IMR-90 (cell line): ENCODE data around the gene RASSF3. TPM values are rescaled to one million over a fixed set of nuclear protein-coding genes. Genes with fewer than 3 reads are reported as not detected.

Source experiments
- ATAC-seq: fragments of 200-7000 bp; cut with Tn5 transposase; 2 replicates; pipeline ENCODE4 v1.9.1; 2020; ENCODE audit warnings: low read depth, mild to moderate bottlenecking, moderate library complexity
- BruUV-seq: library from RNA; stranded (reverse); fragments of 400-500 nt; replicated peaks from 2 replicates; lab custom pipeline; 2021; lab: Mats Ljungman, UMichigan
- CTCF ChIA-PET: fragments of 300-600 bp; formaldehyde crosslinking; extraction: SDS; loops from one replicate; lab custom pipeline; 2021; ENCODE audit warnings: antibody characterized with exemption; lab: Yijun Ruan, JAX
- POLR2A ChIA-PET: fragments of 300-600 bp; sonication (Branson Sonifier 250); formaldehyde crosslinking; loops from one replicate; lab custom pipeline; 2022; ENCODE audit warnings: antibody characterized with exemption; ENCODE audit not compliant: unreplicated experiment; lab: Charles Lee
- DNase-seq: peaks from one replicate; pipeline ENCODE4 v3.0.0; 2013
- H2AFZ ChIP-seq: replicated peaks from 2 replicates; pipeline ENCODE3; 2013; ENCODE audit warnings: low read length, mild to moderate bottlenecking; ENCODE audit not compliant: poor library complexity
- H2AK5ac ChIP-seq: 2 replicates; pipeline ENCODE4 v1.6.1; 2013; ENCODE audit warnings: low read depth, low read length, inconsistent platforms
- H2AK9ac ChIP-seq: replicated peaks from 2 replicates; pipeline ENCODE3; 2013; ENCODE audit warnings: mild to moderate bottlenecking, low read depth, low read length, moderate library complexity; ENCODE audit not compliant: poor library complexity
- H2BK120ac ChIP-seq: 2 replicates; pipeline ENCODE4 v1.6.1; 2013; ENCODE audit warnings: low read depth, low read length, inconsistent platforms
- H2BK15ac ChIP-seq: 3 replicates; pipeline ENCODE4 v1.6.1; 2013; ENCODE audit warnings: low read depth, low read length, inconsistent platforms
- H2BK20ac ChIP-seq: 2 replicates; pipeline ENCODE4 v1.6.1; 2013; ENCODE audit warnings: low read depth, mild to moderate bottlenecking, inconsistent platforms, low read length, moderate library complexity
- H2BK5ac ChIP-seq: 2 replicates; pipeline ENCODE4 v1.6.1; 2013; ENCODE audit warnings: mild to moderate bottlenecking, low read depth, low read length, inconsistent platforms; ENCODE audit not compliant: poor library complexity, severe bottlenecking
- H3K14ac ChIP-seq: replicated peaks from 2 replicates; pipeline ENCODE4 v1.6.1; 2013; ENCODE audit warnings: low read depth, low read length, inconsistent platforms
- H3K18ac ChIP-seq: 2 replicates; pipeline ENCODE4 v1.6.1; 2013; ENCODE audit warnings: low read depth, low read length, control low read depth
- H3K23ac ChIP-seq: 2 replicates; pipeline ENCODE4 v1.6.1; 2013; ENCODE audit warnings: low read depth, low read length, inconsistent platforms
- H3K27ac ChIP-seq: 2 replicates; pipeline ENCODE4 v1.5.1; 2013; ENCODE audit warnings: mild to moderate bottlenecking, control low read depth, low read length; ENCODE audit not compliant: insufficient read depth
- H3K27me3 ChIP-seq: 2 replicates; pipeline ENCODE4 v1.6.1; 2013; ENCODE audit warnings: low read length; ENCODE audit not compliant: control insufficient read depth, insufficient read depth
- H3K36me3 ChIP-seq: 2 replicates; pipeline ENCODE4 v1.6.1; 2013; ENCODE audit warnings: low read length, mixed read lengths; ENCODE audit not compliant: control insufficient read depth, insufficient read depth
- H3K4ac ChIP-seq: 2 replicates; pipeline ENCODE4 v1.6.1; 2013; ENCODE audit warnings: low read depth, low read length, inconsistent platforms
- H3K4me1 ChIP-seq: 2 replicates; pipeline ENCODE4 v1.6.1; 2013; ENCODE audit warnings: low read length, mixed read lengths; ENCODE audit not compliant: control insufficient read depth, insufficient read depth
- H3K4me2 ChIP-seq: 2 replicates; pipeline ENCODE4 v1.6.1; 2013; ENCODE audit warnings: low read depth, mild to moderate bottlenecking, control low read depth, low read length, moderate library complexity
- H3K4me3 ChIP-seq: 2 replicates; pipeline ENCODE4 v1.5.1; 2013; ENCODE audit warnings: low read depth, mild to moderate bottlenecking, control low read depth, low read length, moderate library complexity; ENCODE audit not compliant: insufficient read depth
- H3K56ac ChIP-seq: 2 replicates; pipeline ENCODE4 v1.6.1; 2013; ENCODE audit warnings: low read length, inconsistent platforms; ENCODE audit not compliant: insufficient read depth; ENCODE audit errors: extremely low read depth
- H3K79me1 ChIP-seq, 2 experiments: 2 replicates each; pipeline ENCODE4 v1.6.1; 2013; ENCODE audit warnings: low read length in 2 of 2, inconsistent platforms in 1 of 2, low read depth in 1 of 2
- H3K9ac ChIP-seq: 2 replicates; pipeline ENCODE4 v1.6.1; 2013; ENCODE audit warnings: low read depth, low read length, control low read depth
- H3K9me1 ChIP-seq: 2 replicates; pipeline ENCODE4 v1.6.1; 2013; ENCODE audit warnings: low read length, inconsistent platforms; ENCODE audit not compliant: insufficient read depth
- H3K9me3 ChIP-seq: 2 replicates; pipeline ENCODE4 v1.6.1; 2013; ENCODE audit warnings: low read length; ENCODE audit not compliant: control insufficient read depth, insufficient read depth
- H4K20me1 ChIP-seq: 2 replicates; pipeline ENCODE4 v1.6.1; 2013; ENCODE audit warnings: low read length, inconsistent platforms; ENCODE audit not compliant: insufficient read depth
- H4K5ac ChIP-seq: 2 replicates; pipeline ENCODE4 v1.6.1; 2013; ENCODE audit warnings: mild to moderate bottlenecking, low read depth, low read length, control low read depth
- H4K8ac ChIP-seq, 2 experiments: 2 replicates each; pipeline ENCODE4 v1.6.1; 2013; ENCODE audit warnings: low read depth in 2 of 2, low read length in 2 of 2, control low read depth in 1 of 2, inconsistent platforms in 1 of 2
- H4K91ac ChIP-seq: 2 replicates; pipeline ENCODE4 v1.6.1; 2013; ENCODE audit warnings: low read depth, low read length, inconsistent platforms; ENCODE audit not compliant: insufficient read depth
- BHLHE40 ChIP-seq: fragments of 150-350 bp; IDR thresholded peaks from 2 replicates; pipeline ENCODE4 v1.6.1; 2016; ENCODE audit warnings: mild to moderate bottlenecking, low read depth, low read length
- CEBPB ChIP-seq: IDR thresholded peaks from 2 replicates; pipeline ENCODE4 v1.6.1; 2012; ENCODE audit warnings: low read depth, low read length, improper control_type of control experiment
- CHD1 ChIP-seq: IDR thresholded peaks from 2 replicates; pipeline ENCODE4 v1.6.1; 2012; ENCODE audit warnings: low read depth, low read length, improper control_type of control experiment
- ELK1 ChIP-seq: fragments of 150-350 bp; IDR thresholded peaks from 2 replicates; pipeline ENCODE4 v1.6.1; 2016; ENCODE audit warnings: low read depth, mild to moderate bottlenecking, low read length, moderate library complexity, borderline replicate concordance
- FOS ChIP-seq: fragments of 150-350 bp; IDR thresholded peaks from 2 replicates; pipeline ENCODE4 v1.6.1; 2016; ENCODE audit warnings: low read depth, low read length
- MAFK ChIP-seq: IDR thresholded peaks from 2 replicates; pipeline ENCODE4 v1.6.1; 2012; ENCODE audit warnings: low read depth, low read length, improper control_type of control experiment
- MAZ ChIP-seq: IDR thresholded peaks from 2 replicates; pipeline ENCODE4 v1.6.1; 2012; ENCODE audit warnings: low read depth, mild to moderate bottlenecking, low read length, improper control_type of control experiment, moderate library complexity, borderline replicate concordance
- MXI1 ChIP-seq: IDR thresholded peaks from 2 replicates; pipeline ENCODE4 v1.6.1; 2012; ENCODE audit warnings: low read depth, mild to moderate bottlenecking, low read length, moderate library complexity, borderline replicate concordance
- NFE2L2 ChIP-seq: fragments of 150-350 bp; IDR thresholded peaks from 2 replicates; pipeline ENCODE4 v1.6.1; 2016; ENCODE audit warnings: low read depth, mild to moderate bottlenecking, low read length
- POLR2A ChIP-seq: IDR thresholded peaks from 2 replicates; pipeline ENCODE4 v1.6.1; 2012; ENCODE audit warnings: mild to moderate bottlenecking, low read depth, low read length
- RAD21 ChIP-seq: IDR thresholded peaks from 2 replicates; pipeline ENCODE4 v1.6.1; 2012; ENCODE audit warnings: low read length, improper control_type of control experiment
- RCOR1 ChIP-seq: IDR thresholded peaks from 2 replicates; pipeline ENCODE4 v1.6.1; 2012; ENCODE audit warnings: mild to moderate bottlenecking, low read length, improper control_type of control experiment; ENCODE audit not compliant: insufficient replicate concordance
- RFX5 ChIP-seq: IDR thresholded peaks from 2 replicates; pipeline ENCODE4 v1.8.0; 2012; ENCODE audit warnings: low read depth, mild to moderate bottlenecking, low read length, moderate library complexity
- SMC3 ChIP-seq: fragments of 150-350 bp; IDR thresholded peaks from 2 replicates; pipeline ENCODE4 v1.6.1; 2016; ENCODE audit warnings: low read depth, mild to moderate bottlenecking, antibody characterized with exemption, low read length, moderate library complexity
- USF2 ChIP-seq: fragments of 150-350 bp; IDR thresholded peaks from 2 replicates; pipeline ENCODE4 v1.6.1; 2017; ENCODE audit warnings: mild to moderate bottlenecking, antibody characterized with exemption, low read length, low read depth
- WGBS, 2 experiments: methylation state at CpG; one replicate each; pipeline versions ENCODE4 v1.1.5 to v1.1.7; 2013; ENCODE audit warnings: missing lambda C conversion rate in 2 of 2; ENCODE audit not compliant: insufficient read length in 1 of 2; ENCODE audit errors: extremely low coverage in 2 of 2; 5-methylcytosine and 5-hydroxymethylcytosine counted together
- dilution Hi-C: fragments of 300-500 bp; cut with HindIII; formaldehyde crosslinking; loops from one replicate; pipeline ENCODE4 v1.14.3; 2018; ENCODE audit warnings: low sequenced_read_pairs; ENCODE audit not compliant: unreplicated experiment
- in situ Hi-C: fragments of 300-500 bp; cut with MboI; formaldehyde crosslinking; loops from 3 replicates; pipeline ENCODE4 v1.14.3; 2019; ENCODE audit warnings: low sequenced_read_pairs, inconsistent platforms, mixed read lengths
- intact Hi-C: fragments of 100-400 bp; cut with micrococcal nuclease; formaldehyde crosslinking; loops from 2 replicates; pipeline ENCODE4 v1.10.0; 2022
- polyA plus RNA-seq, 3 experiments: library from polyadenylated mRNA; depleted of rRNA; stranded (reverse); fragments of >200 nt; gene quantifications; 2 replicates each; pipeline ENCODE4 v1.2.3, GENCODE V29; 2012; ENCODE audit warnings: low replicate concordance in 1 of 3
- total RNA-seq: library from RNA; depleted of rRNA; stranded (reverse); fragments of >200 nt; gene quantifications from 2 replicates; pipeline ENCODE4 v1.2.3, GENCODE V29; 2012
- TF ChIP-seq, protein P1 (sequence below): conservative IDR thresholded peaks from 2 replicates; pipeline ENCODE4 v1.5.1; 2012; ENCODE audit warnings: mild to moderate bottlenecking, low read depth, low read length, improper control_type of control experiment

The RASSF3 gene
- total and polyA plus RNA-seq, 2 of the 4 experiments (the other 2 are of a cell fraction), result 18.7 to 39.3 TPM

- H3K27me3 ChIP-seq, result no peaks in the 10 kb centered on the region
- H3K23ac ChIP-seq, result no peak overlapping the region
- H4K91ac ChIP-seq, result no peak overlapping the region
- H4K5ac ChIP-seq, result no peak overlapping the region
- H2AK5ac ChIP-seq, result no peak overlapping the region
- peaks cover 2% of the 10 kb centered on the region; the same call in 1 of the 2 replicates for H3K4me1 ChIP-seq
- H3K79me1 ChIP-seq, result 0 out of 4 replicates have a peak, but pooled peaks cover 0 to 7% of the 10 kb centered on the region in 2 experiments
- ATAC-seq (no peak), DNase-seq (no peak)
- ChIA-PET POLR2A (interaction anchor here (0.6 kb wide), 2 partner anchors 10 to 15 kb away, joined by 4 to 6 read pairs; no protein-coding TSS in a partner anchor), CTCF (no interaction called here)
- WGBS, 2 experiments, result no CpG with 5 or more reads among the region's 2 CpGs
- BruUV-seq, result no TSS peak
- TF ChIP-seq CHD1, result no peak
- no peak for TF ChIP-seq MAZ
- no peak for TF ChIP-seq MAFK
- TF ChIP-seq MXI1, result no peak
- TF ChIP-seq CEBPB, result no peak
- TF ChIP-seq USF2, result no peak
- no peak for TF ChIP-seq FOS
- TF ChIP-seq RFX5, result no peak
- TF ChIP-seq NFE2L2, result no peak
- TF ChIP-seq POLR2A, result no peak
- TF ChIP-seq RAD21, result no peak
- TF ChIP-seq RCOR1, result no peak
- no peak for TF ChIP-seq ELK1
- TF ChIP-seq SMC3, result no peak
- no peak for TF ChIP-seq BHLHE40
- TF ChIP-seq, protein P1, sequence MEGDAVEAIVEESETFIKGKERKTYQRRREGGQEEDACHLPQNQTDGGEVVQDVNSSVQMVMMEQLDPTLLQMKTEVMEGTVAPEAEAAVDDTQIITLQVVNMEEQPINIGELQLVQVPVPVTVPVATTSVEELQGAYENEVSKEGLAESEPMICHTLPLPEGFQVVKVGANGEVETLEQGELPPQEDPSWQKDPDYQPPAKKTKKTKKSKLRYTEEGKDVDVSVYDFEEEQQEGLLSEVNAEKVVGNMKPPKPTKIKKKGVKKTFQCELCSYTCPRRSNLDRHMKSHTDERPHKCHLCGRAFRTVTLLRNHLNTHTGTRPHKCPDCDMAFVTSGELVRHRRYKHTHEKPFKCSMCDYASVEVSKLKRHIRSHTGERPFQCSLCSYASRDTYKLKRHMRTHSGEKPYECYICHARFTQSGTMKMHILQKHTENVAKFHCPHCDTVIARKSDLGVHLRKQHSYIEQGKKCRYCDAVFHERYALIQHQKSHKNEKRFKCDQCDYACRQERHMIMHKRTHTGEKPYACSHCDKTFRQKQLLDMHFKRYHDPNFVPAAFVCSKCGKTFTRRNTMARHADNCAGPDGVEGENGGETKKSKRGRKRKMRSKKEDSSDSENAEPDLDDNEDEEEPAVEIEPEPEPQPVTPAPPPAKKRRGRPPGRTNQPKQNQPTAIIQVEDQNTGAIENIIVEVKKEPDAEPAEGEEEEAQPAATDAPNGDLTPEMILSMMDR, result no peak
- H3K4me2 ChIP-seq, result no peak overlapping the region
- H2BK20ac ChIP-seq, result no peak overlapping the region
- in situ Hi-C loops, result no loop called here
- no peak overlapping the region for H2BK120ac ChIP-seq
- H3K4me3 ChIP-seq, result no peak overlapping the region
- no peak overlapping the region for H3K56ac ChIP-seq
- H2AK9ac ChIP-seq, result no peak overlapping the region
- no peak overlapping the region for H2BK15ac ChIP-seq
- no peak overlapping the region for H3K4ac ChIP-seq
- no peak overlapping the region for H3K9ac ChIP-seq
- no peak overlapping the region for H2BK5ac ChIP-seq
- dilution Hi-C loops, result no loop called here
- H3K14ac ChIP-seq, result no peak overlapping the region
- no peak overlapping the region for H3K27ac ChIP-seq
- peaks cover 18% of the 10 kb centered on the region for H3K36me3 ChIP-seq
- no peak overlapping the region for H3K18ac ChIP-seq
- no peak overlapping the region for H4K8ac ChIP-seq
- intact Hi-C loops, result no loop called here
- no peak overlapping the region for H2AFZ ChIP-seq
- peaks cover 10% of the 10 kb centered on the region for H3K9me1 ChIP-seq
- no peaks in the 10 kb centered on the region for H4K20me1 ChIP-seq
- no peaks in the 10 kb centered on the region for H3K9me3 ChIP-seq
Measured at GRCh38 chr12:64730588-64730969, 120.3 kb downstream of the RASSF3 start.
